Measurements from ENCODE around the gene TRIM54. TPM values are rescaled to one million over a fixed set of nuclear protein-coding genes. Genes with fewer than 3 reads are reported as not detected.

TRIM54 gene
- total RNA-seq, 1 experiment from 2014 or later, result 0.51 TPM

- no peaks in the 10 kb centered on the region for H3K27me3 ChIP-seq (ENCODE audit: low read length)
- no peak for ATAC-seq
- no peaks in the 10 kb centered on the region for H3K36me3 ChIP-seq (ENCODE audit: low read depth, low read length)
- ChIA-PET CTCF (interaction anchor here (1.1 kb wide), 1 partner anchor 26 kb away, joined by 4 read pairs; no protein-coding TSS in a partner anchor), POLR2A (ENCODE audit: unreplicated experiment) (no interaction called here)
- H3K9ac ChIP-seq (ENCODE audit: low read length), result no peak overlapping the region
- H3F3A ChIP-seq (ENCODE audit: low read length, unreplicated experiment), result no peaks in the 10 kb centered on the region
- H4K20me1 ChIP-seq (ENCODE audit: low read length), result no peaks in the 10 kb centered on the region
- H3K27ac ChIP-seq (ENCODE audit: low read length), result no peak overlapping the region
- intact Hi-C loops (cut with micrococcal nuclease), result no loop called here
- H3K4me2 ChIP-seq (ENCODE audit: low read length), result no peak overlapping the region
- H3K4me3 ChIP-seq (ENCODE audit: low read length), result no peak overlapping the region
- no peaks in the 10 kb centered on the region for H3K9me3 ChIP-seq (ENCODE audit: low read length)
- TF ChIP-seq EZH2 (IDR thresholded peaks at IDR 0.05; ENCODE audit: low read length, unreplicated experiment), result no peak
- TF ChIP-seq EZH2phosphoT487 (IDR thresholded peaks at IDR 0.05; ENCODE audit: borderline replicate concordance, low read length), result no peak
- TF ChIP-seq CTCF (conservative IDR thresholded peaks at IDR 0.05; ENCODE audit: low read depth, low read length), result no peak
- H3K79me2 ChIP-seq (ENCODE audit: low read length), result no peaks in the 10 kb centered on the region
- no peak overlapping the region for H2AFZ ChIP-seq (ENCODE audit: low read length)
- no TSS peak for BruUV-seq (replicated peaks)
- H3K4me1 ChIP-seq (ENCODE audit: insufficient read depth, low read length), result 0 out of 2 replicates have a peak, but pooled peaks cover 4% of the 10 kb centered on the region
- no peaks in the 10 kb centered on the region for H3K9me2 ChIP-seq (replicated peaks; ENCODE audit: low read length)
- DNase-seq, result no peak
These were observed 23.3 kb downstream of the TRIM54 start for GRCh38 chr2:27305516-27305915.

- CTCF ChIA-PET, result no interaction called here
- Histone ChIP-seq H3K9me2 (replicated peaks; ENCODE audit: low read length) (no peaks in the 10 kb centered on the region), H3K79me2 (ENCODE audit: low read length) (no peaks in the 10 kb centered on the region), H3K4me2 (ENCODE audit: low read length) (no peak overlapping the region), H3K27me3 (ENCODE audit: low read length) (no peaks in the 10 kb centered on the region), H3K36me3 (ENCODE audit: low read depth, low read length) (no peaks in the 10 kb centered on the region), H3F3A (ENCODE audit: low read length, unreplicated experiment) (no peaks in the 10 kb centered on the region), H3K9me3 (ENCODE audit: low read length) (no peaks in the 10 kb centered on the region), H2AFZ (ENCODE audit: low read length) (no peak overlapping the region), H3K9ac (ENCODE audit: low read length) (no peak overlapping the region), H3K4me3 (ENCODE audit: low read length) (no peak overlapping the region), H4K20me1 (ENCODE audit: low read length) (no peaks in the 10 kb centered on the region), H3K4me1 (ENCODE audit: insufficient read depth, low read length) (0 out of 2 replicates have a peak, but pooled peaks cover 4% of the 10 kb centered on the region), H3K27ac (ENCODE audit: low read length) (no peak overlapping the region)
- ATAC-seq, result no peak
- POLR2A ChIA-PET (ENCODE audit: unreplicated experiment), result no interaction called here
- no peak for DNase-seq
- intact Hi-C loops (cut with micrococcal nuclease), result no loop called here
- no TSS peak for BruUV-seq (replicated peaks)
- TF ChIP-seq EZH2 (IDR thresholded peaks at IDR 0.05; ENCODE audit: low read length, unreplicated experiment) (no peak), CTCF (conservative IDR thresholded peaks at IDR 0.05; ENCODE audit: low read depth, low read length) (no peak), EZH2phosphoT487 (IDR thresholded peaks at IDR 0.05; ENCODE audit: borderline replicate concordance, low read length) (no peak)
These were observed 23.9 kb downstream of the TRIM54 start for GRCh38 chr2:27306136-27306535.

- H3K9me2 ChIP-seq (replicated peaks; ENCODE audit: low read length), result no peaks in the 10 kb centered on the region
- H2AFZ ChIP-seq (ENCODE audit: low read length), result no peak overlapping the region
- intact Hi-C loops (cut with micrococcal nuclease), result no loop called here
- no peak overlapping the region for H3K4me2 ChIP-seq (ENCODE audit: low read length)
- H3K4me1 ChIP-seq (ENCODE audit: insufficient read depth, low read length), result 0 out of 2 replicates have a peak, but pooled peaks cover 4% of the 10 kb centered on the region
- ChIA-PET CTCF (no interaction called here), POLR2A (ENCODE audit: unreplicated experiment) (no interaction called here)
- ATAC-seq, result no peak
- H4K20me1 ChIP-seq (ENCODE audit: low read length), result no peaks in the 10 kb centered on the region
- H3K79me2 ChIP-seq (ENCODE audit: low read length), result no peaks in the 10 kb centered on the region
- BruUV-seq (replicated peaks), result no TSS peak
- TF ChIP-seq EZH2phosphoT487 (IDR thresholded peaks at IDR 0.05; ENCODE audit: borderline replicate concordance, low read length), result no peak
- no peak for TF ChIP-seq CTCF (conservative IDR thresholded peaks at IDR 0.05; ENCODE audit: low read depth, low read length)
- no peak for TF ChIP-seq EZH2 (IDR thresholded peaks at IDR 0.05; ENCODE audit: low read length, unreplicated experiment)
- no peaks in the 10 kb centered on the region for H3K9me3 ChIP-seq (ENCODE audit: low read length)
- H3K27me3 ChIP-seq (ENCODE audit: low read length), result no peaks in the 10 kb centered on the region
- H3F3A ChIP-seq (ENCODE audit: low read length, unreplicated experiment), result no peaks in the 10 kb centered on the region
- H3K9ac ChIP-seq (ENCODE audit: low read length), result no peak overlapping the region
- no peak for DNase-seq
- H3K4me3 ChIP-seq (ENCODE audit: low read length), result no peak overlapping the region
- H3K27ac ChIP-seq (ENCODE audit: low read length), result no peak overlapping the region
- no peaks in the 10 kb centered on the region for H3K36me3 ChIP-seq (ENCODE audit: low read depth, low read length)
These were observed 24.5 kb downstream of the TRIM54 start for GRCh38 chr2:27306573-27307286.

Measured in PC-3 (cell line).